ENCODE results near the gene THBS2.

Gene THBS2

GRCh38 chr6:169235286-169235685 lies 18.4 kb downstream of the THBS2 start:
- DNase-seq, result no peak
- Mint-ChIP-seq H3K9me3 (peaks cover 15% of the 10 kb centered on the region), H3K27me3 (peaks cover 5% of the 10 kb centered on the region), H3K4me1 (ENCODE audit: low read depth) (no peaks in the 10 kb centered on the region), H3K4me3 (no peak overlapping the region), H3K27ac (no peak overlapping the region), H3K36me3 (ENCODE audit: low read depth) (no peaks in the 10 kb centered on the region)

GRCh38 chr6:169234634-169235033 lies 19.0 kb downstream of the THBS2 start:
- no peak for DNase-seq
- Mint-ChIP-seq H3K36me3 (ENCODE audit: low read depth) (no peaks in the 10 kb centered on the region), H3K4me3 (no peak overlapping the region), H3K27ac (no peak overlapping the region), H3K4me1 (ENCODE audit: low read depth) (no peaks in the 10 kb centered on the region), H3K27me3 (peaks cover 5% of the 10 kb centered on the region), H3K9me3 (peaks cover 15% of the 10 kb centered on the region)

- Mint-ChIP-seq H3K27me3 (peaks cover 3% of the 10 kb centered on the region), H3K4me3 (no peak overlapping the region), H3K9me3 (peaks cover 15% of the 10 kb centered on the region), H3K27ac (no peak overlapping the region), H3K4me1 (ENCODE audit: low read depth) (no peaks in the 10 kb centered on the region), H3K36me3 (ENCODE audit: low read depth) (no peaks in the 10 kb centered on the region)
- DNase-seq, result no peak
These were observed 19.8 kb downstream of the THBS2 start for GRCh38 chr6:169233832-169234231.

- DNase-seq, result no peak
- Mint-ChIP-seq H3K27me3 (no peaks in the 10 kb centered on the region), H3K4me1 (ENCODE audit: low read depth) (no peaks in the 10 kb centered on the region), H3K27ac (no peak overlapping the region), H3K4me3 (no peak overlapping the region), H3K36me3 (ENCODE audit: low read depth) (no peaks in the 10 kb centered on the region), H3K9me3 (peaks cover 15% of the 10 kb centered on the region)
These were observed 20.5 kb downstream of the THBS2 start for GRCh38 chr6:169233181-169233580.

- Mint-ChIP-seq H3K27ac (no peak overlapping the region), H3K4me1 (ENCODE audit: low read depth) (no peaks in the 10 kb centered on the region), H3K27me3 (no peaks in the 10 kb centered on the region), H3K4me3 (no peak overlapping the region), H3K36me3 (ENCODE audit: low read depth) (no peaks in the 10 kb centered on the region), H3K9me3 (peaks cover 15% of the 10 kb centered on the region)
- no peak for DNase-seq
These were observed 21.1 kb downstream of the THBS2 start for GRCh38 chr6:169232507-169232931.

- no peaks in the 10 kb centered on the region for H3K36me3 Mint-ChIP-seq (ENCODE audit: low read depth)
- H3K9me3 Mint-ChIP-seq, result peaks cover 15% of the 10 kb centered on the region
- H3K4me1 Mint-ChIP-seq (ENCODE audit: low read depth), result no peaks in the 10 kb centered on the region
- no peak overlapping the region for H3K27ac Mint-ChIP-seq
- no peak for DNase-seq
- H3K4me3 Mint-ChIP-seq, result no peak overlapping the region
- no peaks in the 10 kb centered on the region for H3K27me3 Mint-ChIP-seq
These were observed 21.7 kb downstream of the THBS2 start for GRCh38 chr6:169231790-169232506.

GRCh38 chr6:169230946-169231789 lies 22.5 kb downstream of the THBS2 start:
- Mint-ChIP-seq H3K4me3 (no peak overlapping the region), H3K27ac (no peak overlapping the region), H3K4me1 (ENCODE audit: low read depth) (no peaks in the 10 kb centered on the region), H3K36me3 (ENCODE audit: low read depth) (no peaks in the 10 kb centered on the region), H3K9me3 (peaks cover 15% of the 10 kb centered on the region), H3K27me3 (peaks cover 5% of the 10 kb centered on the region)
- DNase-seq, result no peak

GRCh38 chr6:169230322-169230665 lies 23.4 kb downstream of the THBS2 start:
- no peak for DNase-seq
- no peak overlapping the region for H3K4me3 Mint-ChIP-seq
- H3K27ac Mint-ChIP-seq, result no peak overlapping the region
- H3K27me3 Mint-ChIP-seq, result peaks cover 5% of the 10 kb centered on the region
- no peaks in the 10 kb centered on the region for H3K36me3 Mint-ChIP-seq (ENCODE audit: low read depth)
- no peaks in the 10 kb centered on the region for H3K4me1 Mint-ChIP-seq (ENCODE audit: low read depth)
- H3K9me3 Mint-ChIP-seq, result peaks cover 15% of the 10 kb centered on the region

- peaks cover 15% of the 10 kb centered on the region for H3K9me3 Mint-ChIP-seq
- no peak overlapping the region for H3K27ac Mint-ChIP-seq
- DNase-seq, result no peak
- H3K4me1 Mint-ChIP-seq (ENCODE audit: low read depth), result no peaks in the 10 kb centered on the region
- H3K4me3 Mint-ChIP-seq, result no peak overlapping the region
- H3K27me3 Mint-ChIP-seq, result peaks cover 5% of the 10 kb centered on the region
- H3K36me3 Mint-ChIP-seq (ENCODE audit: low read depth), result no peaks in the 10 kb centered on the region
These were observed 23.9 kb downstream of the THBS2 start for GRCh38 chr6:169229615-169230321.

GRCh38 chr6:169227116-169227515 lies 26.5 kb downstream of the THBS2 start:
- no peak for DNase-seq

GRCh38 chr6:169225887-169226286 lies 27.8 kb downstream of the THBS2 start:
- Mint-ChIP-seq H3K27me3 (peaks cover 9% of the 10 kb centered on the region), H3K4me3 (no peak overlapping the region), H3K9me3 (no peaks in the 10 kb centered on the region), H3K4me1 (ENCODE audit: low read depth) (no peaks in the 10 kb centered on the region), H3K27ac (no peak overlapping the region), H3K36me3 (ENCODE audit: low read depth) (no peaks in the 10 kb centered on the region)
- DNase-seq, result no peak

More at GRCh38 chr6:169227116-169227515, 26.5 kb downstream of the THBS2 start:
- H3K36me3 Mint-ChIP-seq (ENCODE audit: low read depth), result no peaks in the 10 kb centered on the region
- peaks cover 9% of the 10 kb centered on the region for H3K27me3 Mint-ChIP-seq
- no peaks in the 10 kb centered on the region for H3K4me1 Mint-ChIP-seq (ENCODE audit: low read depth)
- no peak overlapping the region for H3K4me3 Mint-ChIP-seq
- no peaks in the 10 kb centered on the region for H3K9me3 Mint-ChIP-seq
- H3K27ac Mint-ChIP-seq, result no peak overlapping the region

- Mint-ChIP-seq H3K4me3 (no peak overlapping the region), H3K27ac (no peak overlapping the region), H3K27me3 (peaks cover 9% of the 10 kb centered on the region), H3K36me3 (ENCODE audit: low read depth) (no peaks in the 10 kb centered on the region), H3K4me1 (ENCODE audit: low read depth) (no peaks in the 10 kb centered on the region), H3K9me3 (no peaks in the 10 kb centered on the region)
- DNase-seq, result no peak
These were observed 28.5 kb downstream of the THBS2 start for GRCh38 chr6:169225131-169225576.

- no peak overlapping the region for H3K27ac Mint-ChIP-seq
- no peak overlapping the region for H3K4me3 Mint-ChIP-seq
- H3K36me3 Mint-ChIP-seq (ENCODE audit: low read depth), result no peaks in the 10 kb centered on the region
- no peaks in the 10 kb centered on the region for H3K4me1 Mint-ChIP-seq (ENCODE audit: low read depth)
- no peak for DNase-seq
- H3K9me3 Mint-ChIP-seq, result no peaks in the 10 kb centered on the region
- peaks cover 9% of the 10 kb centered on the region for H3K27me3 Mint-ChIP-seq
These were observed 28.9 kb downstream of the THBS2 start for GRCh38 chr6:169224716-169225115.

GRCh38 chr6:169224185-169224695 lies 29.4 kb downstream of the THBS2 start:
- DNase-seq, result no peak
- H3K4me3 Mint-ChIP-seq, result no peak overlapping the region
- H3K27me3 Mint-ChIP-seq, result peaks cover 9% of the 10 kb centered on the region
- H3K4me1 Mint-ChIP-seq (ENCODE audit: low read depth), result no peaks in the 10 kb centered on the region
- no peaks in the 10 kb centered on the region for H3K9me3 Mint-ChIP-seq
- no peaks in the 10 kb centered on the region for H3K36me3 Mint-ChIP-seq (ENCODE audit: low read depth)
- H3K27ac Mint-ChIP-seq, result no peak overlapping the region

Measured in activated T-cell treated with anti-CD3 and anti-CD28 coated beads, Interleukin-2, amount 50 U/mL, for 24 hours (primary cell).